Right kidney (tissue), 1 donor: ENCODE results near the gene AUNIP.

Source experiments
- DNase-seq: peaks from one replicate; pipeline ENCODE4 v3.0.0-alpha.2; 2016

AUNIP gene

DNA sequence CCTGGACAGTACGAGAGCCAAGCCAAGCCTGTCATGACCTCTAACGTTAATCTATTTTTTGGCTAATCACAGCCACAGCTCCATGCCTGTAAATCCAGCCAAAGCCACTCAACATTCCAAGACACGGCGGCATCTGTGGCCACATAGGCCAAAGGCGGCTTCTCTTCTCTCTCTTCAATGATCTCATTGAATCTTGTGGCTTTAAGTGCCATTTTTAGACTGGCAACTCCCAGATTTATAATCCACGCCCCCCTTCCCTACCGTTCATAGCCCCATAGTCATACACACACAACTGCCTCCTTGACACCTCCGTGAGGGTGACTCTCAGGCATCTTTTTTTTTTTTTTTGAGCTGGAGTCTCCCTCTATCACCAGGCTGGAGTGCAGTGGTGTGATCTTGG, 64.9 kb downstream of the AUNIP start:
- DNase-seq = no peak

- no peak for DNase-seq
Observed at GRCh38 chr1:25793585-25794170, 65.6 kb downstream of the AUNIP start.

- no peak for DNase-seq
Observed at GRCh38 chr1:25792115-25792514, 67.1 kb downstream of the AUNIP start.

DNA sequence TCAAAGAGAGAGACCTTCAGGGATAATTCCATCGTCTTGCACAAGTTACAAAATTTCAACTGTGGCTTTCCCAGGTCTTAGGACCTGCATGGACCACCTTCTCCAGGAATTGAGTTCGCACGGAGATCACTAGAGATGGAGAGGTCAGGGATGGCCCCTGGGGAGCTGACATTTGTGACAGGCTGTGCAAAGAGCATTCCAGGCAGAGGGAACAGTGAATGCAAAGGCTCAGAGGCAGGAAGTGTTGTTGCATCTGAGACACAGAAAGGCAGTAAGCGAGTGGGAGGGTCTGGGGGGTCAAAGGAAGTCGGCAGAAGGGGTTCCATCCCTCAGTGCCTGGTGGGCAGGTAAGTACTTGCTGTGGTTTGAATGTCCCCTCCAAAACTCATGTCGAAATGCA, 68.8 kb downstream of the AUNIP start:
- no peak for DNase-seq

GRCh38 chr1:25787760-25788166, 71.5 kb downstream of the AUNIP start:
- no peak for DNase-seq

DNA sequence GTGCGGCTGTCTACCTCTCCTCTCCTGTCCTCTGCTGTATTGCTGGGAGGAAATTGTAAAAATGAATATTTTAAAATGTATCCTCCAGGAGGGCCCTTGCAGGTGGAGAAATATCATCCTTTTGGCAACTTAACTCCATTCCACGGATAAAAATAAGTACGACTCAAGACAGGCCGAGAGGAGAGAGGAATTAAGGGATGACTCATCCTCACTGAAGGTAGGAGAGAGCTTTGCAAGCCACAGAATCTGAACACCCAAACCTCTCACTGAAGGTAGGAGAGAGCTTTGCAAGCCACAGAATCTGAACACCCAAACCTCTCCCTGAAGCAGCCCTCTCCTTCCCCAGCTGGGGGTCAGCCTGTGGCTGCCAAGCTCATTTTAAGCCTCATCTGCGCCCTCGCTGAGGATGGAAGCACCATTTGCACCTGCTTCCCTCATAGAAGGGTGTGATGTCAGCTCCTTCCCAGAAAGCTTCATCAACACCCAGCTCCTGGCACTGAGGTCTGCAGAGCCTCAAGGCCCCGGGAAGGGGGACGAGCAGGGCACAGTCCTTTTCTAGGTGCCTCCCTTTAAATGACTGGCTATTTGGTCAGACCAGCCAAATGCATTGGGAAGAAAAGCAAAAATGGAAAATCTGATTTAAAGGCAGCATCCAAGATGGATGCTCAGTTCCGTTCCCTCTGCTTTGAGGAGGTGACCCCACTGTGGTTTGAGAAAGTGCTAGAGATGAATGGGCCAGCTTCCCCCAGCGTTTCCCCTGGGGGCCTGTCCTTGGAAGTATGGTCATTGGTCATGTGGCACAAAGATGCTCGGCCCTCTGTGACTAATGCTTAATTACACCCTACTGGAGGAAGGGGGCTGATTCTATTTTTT, 72.1 kb downstream of the AUNIP start:
- no peak for DNase-seq

DNA sequence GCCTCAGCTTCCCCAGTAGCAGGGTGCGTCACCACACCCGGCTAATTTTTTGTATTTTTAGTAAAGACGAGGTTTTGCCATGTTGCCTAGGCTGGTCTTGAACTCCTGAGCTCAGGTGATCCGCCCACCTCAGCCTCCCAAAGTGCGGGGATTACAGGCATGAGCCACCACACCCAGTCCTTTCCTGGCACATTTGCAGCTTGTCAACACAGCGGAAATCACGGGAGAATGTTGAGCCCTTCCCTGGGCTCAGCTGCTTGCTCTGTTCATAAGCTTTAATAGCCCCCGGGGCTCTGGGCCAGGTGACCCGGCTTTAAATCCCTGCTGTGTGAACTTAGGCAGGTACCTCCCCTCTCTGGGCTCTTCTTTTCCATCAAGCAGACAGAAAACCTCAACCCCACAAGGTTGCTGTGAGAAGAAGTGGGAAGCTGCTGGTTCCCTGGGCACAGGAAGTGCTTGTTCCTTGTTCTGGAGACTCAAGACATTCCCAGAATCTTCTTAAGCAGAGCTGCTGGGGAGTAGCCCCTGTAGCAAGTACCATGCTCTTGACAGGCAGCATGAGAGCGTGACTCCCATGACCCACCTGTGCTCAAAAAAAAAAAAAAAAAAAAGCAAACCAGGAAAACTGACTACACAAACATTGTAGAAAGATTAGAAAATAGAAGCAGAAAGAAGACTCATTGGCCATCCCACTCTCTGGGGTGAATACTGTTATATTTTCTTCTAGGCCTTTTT, 73.8 kb downstream of the AUNIP start:
- no peak for DNase-seq

- no peak for DNase-seq
Observed at GRCh38 chr1:25784575-25785051, 74.6 kb downstream of the AUNIP start.
